HG03575 (cell line): ENCODE results near the gene ABAT.
"Not testable (repeated sequence)": the region's sequence is repeated elsewhere in the genome, so short reads cannot be mapped to it uniquely, and the experiment has no call there.

ENCODE experiments used
- ATAC-seq: cut with Tn5 transposase; IDR thresholded peaks from one replicate; pipeline ENCODE4 v1.9.1; 2021; ENCODE audit not compliant: unreplicated experiment, insufficient number of reproducible peaks, low FRiP score; ENCODE audit errors: extremely low read depth

The ABAT gene

DNA sequence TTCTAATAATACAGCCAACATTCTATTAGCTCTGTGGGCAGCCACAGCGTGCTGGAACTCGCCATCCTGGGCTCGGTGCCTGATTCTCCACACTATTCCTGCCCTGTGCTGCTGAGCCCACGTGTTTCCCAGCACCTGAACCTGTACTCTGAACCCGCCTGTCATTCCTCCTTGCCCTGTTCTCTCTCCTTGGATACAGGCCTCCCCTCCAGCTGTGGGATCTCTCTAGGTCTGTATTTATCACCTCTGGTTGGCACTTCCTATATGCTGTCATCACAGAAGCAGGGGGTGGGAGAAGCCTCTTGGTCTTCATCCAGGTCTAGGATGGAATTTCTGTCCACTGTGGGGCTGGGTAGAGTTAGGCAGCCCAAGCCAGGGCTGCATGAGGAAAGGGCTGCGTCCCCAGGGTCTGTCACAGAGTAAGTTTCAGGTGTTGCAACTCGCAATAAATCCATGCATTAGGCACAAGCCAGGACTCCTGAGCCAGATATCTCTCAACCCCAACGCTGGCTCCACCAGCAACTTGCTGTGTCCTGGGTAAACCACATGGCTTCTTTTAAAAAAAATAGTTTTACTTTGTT, 56.0 kb downstream of the ABAT start:
- ATAC-seq = no peak

DNA sequence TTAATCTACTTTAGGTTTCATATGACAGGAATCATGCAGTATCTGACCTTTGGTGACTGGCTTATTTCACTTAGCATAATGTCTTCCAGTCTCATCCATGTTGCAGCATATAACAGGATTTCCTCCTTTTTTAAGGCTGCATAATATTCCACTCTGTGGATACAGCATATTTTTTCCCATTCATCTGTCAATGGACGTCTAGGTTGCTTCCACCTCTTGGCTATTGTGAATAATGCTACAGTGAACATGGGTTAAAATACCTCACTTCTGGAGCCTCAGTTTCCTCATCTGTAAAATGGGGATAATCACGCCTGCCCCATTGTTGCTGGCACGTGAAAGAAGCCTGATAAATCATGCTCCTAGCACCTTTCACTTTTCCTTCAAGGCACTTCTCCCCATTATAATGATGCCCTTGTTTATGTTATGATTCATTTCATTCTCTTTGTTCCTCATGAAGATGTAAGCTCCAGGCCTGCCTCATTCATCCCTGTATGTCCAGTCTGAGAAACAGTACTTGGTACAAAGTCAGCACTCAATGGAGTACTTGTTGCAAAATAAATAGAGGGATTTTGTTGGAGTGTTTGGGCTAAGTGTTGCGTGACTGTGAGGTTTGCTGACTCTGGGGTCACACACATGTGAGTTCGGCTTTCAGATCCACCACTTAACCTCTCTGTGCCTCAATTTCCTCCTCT, 59.6 kb downstream of the ABAT start:
- no peak for ATAC-seq

DNA sequence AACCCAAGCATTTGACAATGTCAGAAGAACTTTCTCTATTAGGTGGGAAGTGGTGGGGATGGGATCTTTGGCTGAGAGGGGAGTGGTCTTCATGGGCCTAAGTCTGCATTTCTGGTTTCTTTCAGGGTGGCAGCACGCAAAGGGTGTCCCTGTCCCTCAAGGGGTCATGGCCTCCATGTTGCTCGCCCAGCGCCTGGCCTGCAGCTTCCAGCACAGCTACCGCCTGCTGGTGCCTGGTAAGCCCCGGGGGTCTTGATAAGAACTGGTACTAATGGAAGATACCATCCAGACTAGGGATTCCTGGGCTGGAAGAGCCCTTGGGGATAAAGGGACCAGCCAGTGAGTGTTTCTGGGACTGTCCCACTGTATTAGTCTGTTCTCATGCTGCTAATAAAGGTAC, 61.2 kb downstream of the ABAT start:
- no peak for ATAC-seq

GRCh38 chr16:8736123-8736668, 61.8 kb downstream of the ABAT start:
- ATAC-seq = no peak

GRCh38 chr16:8739151-8739550, 64.7 kb downstream of the ABAT start:
- ATAC-seq = no peak

DNA sequence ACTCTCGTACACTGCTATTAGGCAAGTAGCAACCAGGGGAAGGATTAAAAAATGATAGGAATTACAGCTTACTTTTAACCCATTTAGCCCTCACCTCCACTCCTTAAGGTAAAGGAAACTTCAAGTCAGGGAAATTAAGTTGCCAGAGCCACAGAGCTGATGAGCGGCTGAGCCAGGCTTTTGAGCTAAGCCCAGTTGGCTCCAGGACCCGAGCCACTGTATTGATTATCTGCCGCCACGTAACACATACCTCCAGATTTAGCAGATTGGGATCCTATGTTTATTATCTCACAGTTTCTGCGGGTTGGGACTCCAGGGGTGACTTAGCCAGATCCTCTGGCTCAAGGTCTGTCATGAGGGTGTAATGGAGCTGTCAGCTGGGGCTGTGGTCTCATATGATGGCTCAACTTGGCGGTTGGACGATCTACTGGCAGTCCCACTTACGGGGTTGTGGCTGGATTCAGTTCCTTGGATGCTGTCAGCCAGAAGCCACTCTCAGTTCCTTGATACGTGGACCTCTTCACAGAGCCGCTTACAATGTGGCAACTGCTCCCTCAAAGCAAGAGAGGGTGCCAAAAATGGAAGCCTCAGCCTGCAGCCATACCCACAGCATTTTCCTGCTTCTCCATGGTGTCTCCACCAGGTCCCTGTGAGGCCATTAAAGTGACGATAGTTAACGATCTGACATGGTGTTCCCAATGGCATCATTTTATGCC, 65.7 kb downstream of the ABAT start:
- no peak for ATAC-seq

DNA sequence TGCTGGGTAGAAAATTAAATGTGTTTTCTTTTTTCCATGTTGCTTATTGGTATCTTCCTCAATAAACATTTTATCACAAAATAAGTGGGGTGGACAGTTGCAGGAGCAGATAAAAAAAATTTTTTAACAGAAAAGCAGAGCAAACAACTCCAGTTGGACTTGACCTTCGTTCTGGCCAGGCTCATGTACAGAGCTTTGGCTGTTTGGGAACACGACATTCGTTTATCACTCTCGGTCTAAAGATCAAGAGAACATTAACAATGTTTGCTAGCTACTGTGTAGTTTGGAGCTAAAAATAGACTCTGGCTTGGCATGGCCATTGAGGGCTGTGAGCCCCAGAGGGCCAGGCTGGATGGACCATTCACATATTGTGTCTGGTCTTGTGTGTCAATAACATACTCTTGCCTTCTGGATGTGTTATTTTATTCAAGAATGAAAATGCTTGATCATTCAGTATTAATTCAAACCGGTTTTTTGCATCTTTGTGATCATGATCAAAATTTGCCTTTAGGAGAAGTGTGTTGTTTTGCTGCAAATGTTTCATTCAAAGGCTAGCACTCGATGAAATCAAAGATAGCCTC, 66.4 kb downstream of the ABAT start:
- no peak for ATAC-seq

GRCh38 chr16:8741636-8742035, 67.2 kb downstream of the ABAT start:
- no peak for ATAC-seq

GRCh38 chr16:8742068-8742467, 67.7 kb downstream of the ABAT start:
- ATAC-seq = no peak

- not testable (repeated sequence) for ATAC-seq
These were observed 74.5 kb downstream of the ABAT start for GRCh38 chr16:8748944-8749343.

GRCh38 chr16:8751481-8752311, 77.3 kb downstream of the ABAT start:
- ATAC-seq = no peak

- ATAC-seq = no peak
These were observed 78.3 kb downstream of the ABAT start for GRCh38 chr16:8752706-8753105.

DNA sequence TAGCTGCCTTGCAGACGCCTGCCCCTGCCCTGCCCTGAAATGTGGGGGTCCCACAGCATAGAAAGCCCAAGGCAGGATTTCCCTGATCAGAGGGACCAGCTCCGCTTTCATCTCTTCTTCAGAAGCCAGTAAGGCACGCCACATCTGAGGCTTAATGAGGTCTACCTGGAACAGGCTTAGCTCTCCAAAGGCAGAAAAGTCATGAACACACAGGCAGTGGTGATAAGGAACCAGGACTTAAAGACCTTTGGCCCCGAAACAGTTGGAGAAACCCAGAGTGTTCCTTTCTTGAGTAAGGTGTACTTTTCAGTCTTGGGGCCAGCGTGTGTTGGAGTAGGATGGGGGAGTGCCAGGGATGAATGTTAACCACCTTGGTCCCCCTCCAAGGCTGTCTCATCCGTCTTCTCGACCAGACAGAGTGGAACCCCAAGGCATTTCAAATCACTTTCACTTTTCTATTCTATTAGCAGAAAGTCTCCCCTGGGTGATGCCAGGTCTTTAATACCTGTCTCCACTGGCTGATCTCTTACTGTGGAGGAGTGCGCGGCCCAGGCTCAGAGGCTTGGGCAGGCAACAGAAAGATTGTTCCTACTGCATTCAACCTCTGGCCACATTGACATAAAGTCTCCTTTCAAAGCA, 79.1 kb downstream of the ABAT start:
- ATAC-seq = no peak

DNA sequence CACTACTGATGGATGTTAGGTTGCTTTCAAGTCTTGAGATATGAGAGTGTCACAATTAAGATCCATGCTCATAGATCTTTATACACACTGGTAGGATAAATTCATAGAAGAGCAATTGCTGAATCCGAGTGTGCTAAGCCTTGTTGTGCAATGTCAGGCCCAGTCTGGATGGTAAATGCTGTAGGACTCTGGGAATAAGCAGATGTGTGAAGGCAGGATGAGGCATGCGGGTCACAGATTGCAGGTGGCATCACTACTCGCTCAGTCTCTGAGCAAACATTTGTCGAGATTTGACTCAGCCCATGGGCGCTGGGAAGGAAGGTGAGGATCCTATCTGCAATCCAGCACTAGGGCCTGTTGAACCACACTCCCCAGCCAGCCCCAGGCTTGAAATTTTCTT, 82.3 kb downstream of the ABAT start:
- ATAC-seq = no peak

GRCh38 chr16:8758022-8758421, 83.6 kb downstream of the ABAT start:
- ATAC-seq = no peak

- no peak for ATAC-seq
These were observed 85.6 kb downstream of the ABAT start for GRCh38 chr16:8760021-8760420.

GRCh38 chr16:8761078-8761477, 86.7 kb downstream of the ABAT start:
- ATAC-seq = no peak

- no peak for ATAC-seq
These were observed 87.8 kb downstream of the ABAT start for GRCh38 chr16:8762254-8762653.

GRCh38 chr16:8763083-8763482, 88.7 kb downstream of the ABAT start:
- no peak for ATAC-seq
